HAP-1 (cell line): ENCODE measurements around the gene SOX6.
A peak's percentile ranks its signal among the peaks of the same experiment; 100 is the strongest.

Source experiments
- DNase-seq, 2 experiments: peaks; one replicate each; pipeline ENCODE4 v3.0.0-alpha.2; 2016 to 2020; ENCODE audit warnings: low spot score in 2 of 2
- H3K27me3 ChIP-seq: fragments of 250-450 bp; sonication (Bioruptor Pico); 2 replicates; pipeline ENCODE4 v1.5.1; 2020; ENCODE audit warnings: low read depth, mild to moderate bottlenecking, moderate library complexity
- H3K36me3 ChIP-seq: fragments of 250-450 bp; sonication (Bioruptor Pico); replicated peaks from 2 replicates; pipeline ENCODE4 v1.5.1; 2020; ENCODE audit warnings: mild to moderate bottlenecking
- H3K4me1 ChIP-seq: fragments of 250-450 bp; sonication (Bioruptor Pico); 2 replicates; pipeline ENCODE4 v1.5.1; 2020; ENCODE audit warnings: mild to moderate bottlenecking
- H3K4me3 ChIP-seq: fragments of 250-450 bp; sonication (Bioruptor Pico); 2 replicates; pipeline ENCODE4 v1.5.1; 2020; ENCODE audit warnings: mild to moderate bottlenecking, moderate library complexity
- H3K9me3 ChIP-seq: fragments of 250-450 bp; sonication (Bioruptor Pico); 2 replicates; pipeline ENCODE4 v1.5.1; 2020; ENCODE audit warnings: mild to moderate bottlenecking, moderate library complexity
- in situ Hi-C: fragments of 300-500 bp; cut with MboI; formaldehyde crosslinking; loops from 3 replicates; pipeline ENCODE4 v1.14.3; 2020; ENCODE audit warnings: low sequenced_read_pairs, inconsistent platforms, mixed read lengths

SOX6 gene

GRCh38 chr11:15969281-15969680, 387.1 kb downstream of the SOX6 start:
- no peaks in the 10 kb centered on the region for H3K36me3 ChIP-seq
- in situ Hi-C loops = no loop called here
- H3K4me1 ChIP-seq = peaks cover 18% of the 10 kb centered on the region
- H3K9me3 ChIP-seq = no peaks in the 10 kb centered on the region
- H3K27me3 ChIP-seq = no peaks in the 10 kb centered on the region
- peak in 1 of 2 experiments; percentile 12 for DNase-seq
- H3K4me3 ChIP-seq = no peak overlapping the region

DNA sequence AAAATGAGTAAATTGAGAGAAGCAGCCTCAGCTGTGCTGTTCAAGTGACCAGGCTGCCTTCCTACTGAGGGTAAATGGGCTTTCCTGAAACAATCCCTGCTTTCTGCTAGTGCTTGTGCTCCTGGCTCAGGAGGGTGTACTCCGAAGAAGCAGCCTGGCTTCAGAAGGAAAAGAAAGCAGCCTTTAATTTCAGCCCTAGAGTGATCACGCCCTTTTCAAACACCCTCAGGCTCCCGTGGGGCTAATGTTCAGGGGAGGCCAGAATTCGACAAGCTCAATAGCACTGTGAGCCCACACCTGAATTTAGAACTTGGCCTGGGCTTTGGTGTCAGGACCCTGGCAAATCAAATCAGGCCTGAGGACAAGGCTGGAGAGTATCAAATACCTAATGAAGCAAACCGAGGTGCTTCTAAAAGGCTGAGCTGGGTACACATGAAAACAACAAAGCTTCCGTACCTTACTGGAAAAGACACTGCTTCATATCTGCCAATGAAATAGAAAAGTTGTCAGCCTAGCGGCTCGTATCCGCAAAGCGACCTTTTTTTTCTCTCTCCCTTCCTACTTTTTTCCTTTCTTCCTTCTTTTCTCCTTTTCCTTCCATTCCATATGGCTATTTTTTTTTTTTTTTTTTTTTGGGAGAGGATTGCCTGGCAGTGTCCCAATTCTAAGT, 387.8 kb downstream of the SOX6 start:
- H3K9me3 ChIP-seq = no peaks in the 10 kb centered on the region
- peaks cover 18% of the 10 kb centered on the region for H3K4me1 ChIP-seq
- in situ Hi-C loops = no loop called here
- no peak overlapping the region for H3K4me3 ChIP-seq
- DNase-seq = peak in 1 of 2 experiments; percentile 14
- no peaks in the 10 kb centered on the region for H3K27me3 ChIP-seq
- H3K36me3 ChIP-seq = no peaks in the 10 kb centered on the region

- peaks cover 18% of the 10 kb centered on the region for H3K4me1 ChIP-seq
- H3K9me3 ChIP-seq = no peaks in the 10 kb centered on the region
- no peaks in the 10 kb centered on the region for H3K36me3 ChIP-seq
- in situ Hi-C loops = no loop called here
- no peak overlapping the region for H3K4me3 ChIP-seq
- H3K27me3 ChIP-seq = no peaks in the 10 kb centered on the region
- DNase-seq = no peak
Observed at GRCh38 chr11:15967966-15968365, 388.4 kb downstream of the SOX6 start.

DNA sequence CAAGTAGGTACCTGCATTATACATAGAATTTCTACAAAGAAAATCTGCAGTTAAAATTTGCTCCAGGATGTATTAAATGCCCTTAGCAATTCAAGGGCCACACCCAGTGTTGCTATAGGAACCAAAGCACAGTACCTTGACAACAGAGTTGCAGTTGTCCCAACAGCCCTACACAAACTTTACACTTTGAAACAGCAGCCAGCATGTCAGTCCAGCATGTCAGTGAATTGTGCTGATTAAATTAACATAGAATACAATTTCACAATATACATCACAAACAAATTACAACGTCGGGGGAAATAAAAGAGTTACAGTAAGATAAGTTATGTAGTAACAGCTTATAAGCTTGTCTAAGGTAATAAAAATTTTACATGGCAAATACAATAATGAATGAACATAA, 389.2 kb downstream of the SOX6 start:
- DNase-seq = peak; percentile 57 to 71
- Histone ChIP-seq H3K36me3 (no peaks in the 10 kb centered on the region), H3K27me3 (no peaks in the 10 kb centered on the region), H3K4me1 (peaks cover 18% of the 10 kb centered on the region), H3K9me3 (no peaks in the 10 kb centered on the region), H3K4me3 (no peak overlapping the region)
- in situ Hi-C loops = no loop called here

GRCh38 chr11:15965562-15966250, 390.6 kb downstream of the SOX6 start:
- H3K9me3 ChIP-seq = no peaks in the 10 kb centered on the region
- peaks cover 16% of the 10 kb centered on the region for H3K4me1 ChIP-seq
- no peaks in the 10 kb centered on the region for H3K27me3 ChIP-seq
- no peak for DNase-seq
- no peaks in the 10 kb centered on the region for H3K36me3 ChIP-seq
- H3K4me3 ChIP-seq = no peak overlapping the region
- in situ Hi-C loops = no loop called here

DNA sequence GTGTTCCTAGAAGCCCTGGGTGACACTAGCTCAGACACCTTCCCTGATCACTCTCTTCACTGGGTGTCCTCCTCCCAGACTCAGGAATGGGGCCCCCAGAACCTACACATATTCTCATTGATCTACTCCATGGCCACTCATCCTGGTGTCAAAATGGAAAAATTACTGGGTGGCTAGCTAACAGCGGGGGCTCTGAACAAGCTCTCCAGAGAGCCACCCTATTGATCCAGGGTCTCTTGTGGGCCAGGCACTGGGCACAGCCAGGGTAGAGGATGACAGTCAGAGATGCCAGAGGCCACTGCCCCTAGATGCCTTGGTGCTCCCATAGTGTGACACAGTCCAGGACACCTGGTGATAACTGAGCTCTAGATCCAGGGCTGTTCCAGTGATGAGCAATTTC, 393.1 kb downstream of the SOX6 start:
- Histone ChIP-seq H3K36me3 (no peaks in the 10 kb centered on the region), H3K4me1 (peaks cover 10% of the 10 kb centered on the region), H3K27me3 (no peaks in the 10 kb centered on the region), H3K9me3 (no peaks in the 10 kb centered on the region), H3K4me3 (no peak overlapping the region)
- no peak for DNase-seq
- in situ Hi-C loops = no loop called here

DNA sequence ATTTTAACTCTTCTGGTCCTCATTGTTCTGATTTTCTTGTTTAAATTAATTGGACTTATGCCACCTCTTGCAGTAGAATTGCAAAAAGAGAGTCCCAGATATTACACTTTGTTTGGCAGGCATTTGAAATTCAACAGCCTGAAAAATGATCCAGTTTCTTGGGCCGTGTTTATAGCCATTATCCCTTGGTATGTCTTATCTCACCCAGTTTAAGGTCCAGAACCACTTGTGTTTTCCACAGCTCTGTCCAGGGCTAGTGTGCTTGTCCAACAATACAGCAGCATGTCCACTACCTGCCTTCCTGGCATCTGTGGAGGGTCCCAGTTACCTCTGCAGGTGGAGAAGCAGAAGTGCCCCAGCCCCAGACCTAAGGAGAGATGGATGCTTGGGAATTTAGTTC, 397.4 kb downstream of the SOX6 start:
- DNase-seq = no peak
- H3K36me3 ChIP-seq = no peaks in the 10 kb centered on the region
- no peaks in the 10 kb centered on the region for H3K27me3 ChIP-seq
- H3K4me3 ChIP-seq = no peak overlapping the region
- no peaks in the 10 kb centered on the region for H3K9me3 ChIP-seq
- H3K4me1 ChIP-seq = no peaks in the 10 kb centered on the region
- in situ Hi-C loops = no loop called here

- no peak for DNase-seq
- H3K36me3 ChIP-seq = no peaks in the 10 kb centered on the region
- H3K27me3 ChIP-seq = no peaks in the 10 kb centered on the region
- H3K4me3 ChIP-seq = no peak overlapping the region
- no peaks in the 10 kb centered on the region for H3K9me3 ChIP-seq
- H3K4me1 ChIP-seq = no peaks in the 10 kb centered on the region
- in situ Hi-C loops = no loop called here
Observed at GRCh38 chr11:15957234-15957633, 399.1 kb downstream of the SOX6 start.

DNA sequence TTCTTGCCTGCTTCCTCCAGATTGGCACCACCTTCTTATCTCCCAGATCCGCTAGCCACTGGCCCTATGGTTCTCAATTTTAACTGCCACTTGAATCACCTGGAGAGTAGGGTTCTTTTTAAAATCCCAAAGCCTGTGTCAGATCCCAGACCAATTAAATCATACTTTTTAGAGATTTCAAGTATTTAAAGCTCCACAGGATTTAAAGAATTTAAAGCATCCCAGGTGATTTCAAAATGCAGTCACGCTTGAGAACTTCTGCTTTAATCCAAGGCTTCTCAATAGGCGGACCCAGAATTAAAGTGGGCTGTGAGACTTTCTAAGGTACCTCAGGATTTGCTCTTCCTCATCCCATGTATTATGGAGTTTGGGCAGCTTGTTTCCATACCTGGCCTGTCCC, 400.0 kb downstream of the SOX6 start:
- in situ Hi-C loops = no loop called here
- Histone ChIP-seq H3K9me3 (no peaks in the 10 kb centered on the region), H3K27me3 (no peaks in the 10 kb centered on the region), H3K4me3 (no peak overlapping the region), H3K4me1 (no peaks in the 10 kb centered on the region), H3K36me3 (no peaks in the 10 kb centered on the region)
- no peak for DNase-seq

GRCh38 chr11:15955595-15955994, 400.8 kb downstream of the SOX6 start:
- Histone ChIP-seq H3K9me3 (no peaks in the 10 kb centered on the region), H3K27me3 (no peaks in the 10 kb centered on the region), H3K4me3 (no peak overlapping the region), H3K36me3 (no peaks in the 10 kb centered on the region), H3K4me1 (no peaks in the 10 kb centered on the region)
- no peak for DNase-seq
- in situ Hi-C loops = no loop called here

GRCh38 chr11:15947681-15948648, 408.4 kb downstream of the SOX6 start:
- no peaks in the 10 kb centered on the region for H3K36me3 ChIP-seq
- no peak overlapping the region for H3K4me3 ChIP-seq
- no peaks in the 10 kb centered on the region for H3K27me3 ChIP-seq
- H3K4me1 ChIP-seq = no peaks in the 10 kb centered on the region
- peaks cover 3% of the 10 kb centered on the region; the same call in 1 of the 2 replicates for H3K9me3 ChIP-seq
- in situ Hi-C loops = no loop called here
- DNase-seq = no peak

DNA sequence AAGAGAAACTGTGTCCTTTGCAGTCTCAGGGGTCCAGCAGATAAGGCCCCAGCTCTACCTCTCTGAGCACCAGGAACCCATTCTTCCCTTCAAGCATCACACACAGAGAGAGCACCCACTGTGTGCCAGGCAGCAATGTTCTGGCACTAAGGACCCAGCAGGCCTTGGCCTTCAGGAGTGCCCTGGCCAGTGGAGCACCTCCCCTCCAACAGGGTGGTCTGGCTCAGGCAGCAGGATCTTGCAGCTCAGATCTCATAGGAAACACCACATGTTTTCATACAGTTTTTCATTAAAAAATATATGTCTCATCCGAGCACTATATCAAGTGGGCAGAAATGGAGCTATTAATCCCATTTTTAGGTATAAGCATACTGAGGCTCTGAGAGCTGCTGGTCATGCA, 410.6 kb downstream of the SOX6 start:
- DNase-seq = no peak
- no peaks in the 10 kb centered on the region for H3K4me1 ChIP-seq
- no peak overlapping the region for H3K4me3 ChIP-seq
- H3K27me3 ChIP-seq = no peaks in the 10 kb centered on the region
- peaks cover 3% of the 10 kb centered on the region; the same call in 1 of the 2 replicates for H3K9me3 ChIP-seq
- in situ Hi-C loops = no loop called here
- H3K36me3 ChIP-seq = no peaks in the 10 kb centered on the region

- H3K4me1 ChIP-seq = no peaks in the 10 kb centered on the region
- H3K36me3 ChIP-seq = no peaks in the 10 kb centered on the region
- no peak overlapping the region for H3K4me3 ChIP-seq
- peaks cover 3% of the 10 kb centered on the region; the same call in 1 of the 2 replicates for H3K9me3 ChIP-seq
- H3K27me3 ChIP-seq = no peaks in the 10 kb centered on the region
- no peak for DNase-seq
- in situ Hi-C loops = no loop called here
Observed at GRCh38 chr11:15944460-15944859, 411.9 kb downstream of the SOX6 start.
